ENCODE results near the gene C4orf36.

C4orf36 gene

GRCh38 chr4:86891762-86892635 is at the start of gene C4orf36:
C4orf36 (minus strand) TSS chr4:86892422; CDS start chr4:86891520, 902 bp downstream.
- DNase-seq (ENCODE audit: low read depth in 1 of 2, low spot score in 1 of 2): no peak

GRCh38 chr4:86940920-86941460 is 48.8 kb upstream of the C4orf36 start:
- no peak for DNase-seq (ENCODE audit: low read depth in 1 of 2, low spot score in 1 of 2)

- DNase-seq (ENCODE audit: low read depth in 1 of 2, low spot score in 1 of 2): no peak
Observed at GRCh38 chr4:86939729-86940575, 47.7 kb upstream of the C4orf36 start.

- no peak for DNase-seq (ENCODE audit: low read depth in 1 of 2, low spot score in 1 of 2)
Observed at GRCh38 chr4:86938771-86939520, 46.7 kb upstream of the C4orf36 start.

GRCh38 chr4:86935853-86936733 is 43.9 kb upstream of the C4orf36 start:
- peak; percentile 46 to 61 for DNase-seq (ENCODE audit: low read depth in 1 of 2, low spot score in 1 of 2)

- no peak for DNase-seq (ENCODE audit: low read depth in 1 of 2, low spot score in 1 of 2)
Observed at GRCh38 chr4:86935566-86935852, 43.3 kb upstream of the C4orf36 start.

- DNase-seq (ENCODE audit: low read depth in 1 of 2, low spot score in 1 of 2): peak; percentile 63 to 87
Observed at GRCh38 chr4:86934771-86935565, 42.7 kb upstream of the C4orf36 start, which contains the start of gene AFF1. AFF1 (plus strand) TSS chr4:86935011; CDS start chr4:86948534, 13,523 bp downstream.

GRCh38 chr4:86934147-86934770 is 42.0 kb upstream of the C4orf36 start:
- DNase-seq (ENCODE audit: low read depth in 1 of 2, low spot score in 1 of 2): no peak

- DNase-seq (ENCODE audit: low read depth in 1 of 2, low spot score in 1 of 2): no peak
Observed at GRCh38 chr4:86928400-86929255, 36.4 kb upstream of the C4orf36 start.

- DNase-seq (ENCODE audit: low read depth in 1 of 2, low spot score in 1 of 2): no peak
Observed at GRCh38 chr4:86927843-86928395, 35.7 kb upstream of the C4orf36 start.

- no peak for DNase-seq (ENCODE audit: low read depth in 1 of 2, low spot score in 1 of 2)
Observed at GRCh38 chr4:86926435-86927086, 34.3 kb upstream of the C4orf36 start.

- DNase-seq (ENCODE audit: low read depth in 1 of 2, low spot score in 1 of 2): no peak
Observed at GRCh38 chr4:86924811-86925210, 32.6 kb upstream of the C4orf36 start.

- DNase-seq (ENCODE audit: low read depth in 1 of 2, low spot score in 1 of 2): no peak
Observed at GRCh38 chr4:86921608-86922252, 29.5 kb upstream of the C4orf36 start.

GRCh38 chr4:86919561-86920223 is 27.5 kb upstream of the C4orf36 start:
- DNase-seq (ENCODE audit: low read depth in 1 of 2, low spot score in 1 of 2): no peak

GRCh38 chr4:86918539-86919072 is 26.4 kb upstream of the C4orf36 start:
- no peak for DNase-seq (ENCODE audit: low read depth in 1 of 2, low spot score in 1 of 2)
